Keratinocyte (primary cell): ENCODE results near the gene NBEA. TPM values are rescaled to one million over a fixed set of nuclear protein-coding genes. Genes with fewer than 3 reads are reported as not detected.

Experiments used
- DNase-seq: peaks from one replicate; pipeline ENCODE4 v3.0.0-alpha.2; 2011; ENCODE audit warnings: low read depth, missing footprints, low spot score
- FAIRE-seq: peaks from 2 replicates; lab custom pipeline; 2011; peaks lifted over from hg19 to GRCh38; lab: Jason Lieb, UNC
- H2AFZ ChIP-seq: 2 replicates; pipeline ENCODE4 v1.6.0; 2012; ENCODE audit warnings: low read length, control low read depth, inconsistent platforms; ENCODE audit not compliant: control insufficient read depth
- H3K27ac ChIP-seq: 2 replicates; pipeline ENCODE4 v1.5.1; 2011; ENCODE audit warnings: low read length; ENCODE audit not compliant: control insufficient read depth, insufficient read depth
- H3K27me3 ChIP-seq: 3 replicates; pipeline ENCODE4 v1.6.0; 2011; ENCODE audit warnings: low read length; ENCODE audit not compliant: control insufficient read depth, insufficient read depth; ENCODE audit errors: extremely low read depth
- H3K36me3 ChIP-seq, 2 experiments: 2 replicates in 1 of 2; 3 replicates in 1 of 2; pipeline ENCODE4 v1.5.1; 2011; ENCODE audit warnings: low read length in 2 of 2, mild to moderate bottlenecking in 1 of 2; ENCODE audit not compliant: control insufficient read depth in 2 of 2, insufficient read depth in 2 of 2; ENCODE audit errors: extremely low read depth in 1 of 2
- H3K4me1 ChIP-seq: 3 replicates; pipeline ENCODE4 v1.5.1; 2011; ENCODE audit warnings: low read length; ENCODE audit not compliant: control insufficient read depth, insufficient read depth; ENCODE audit errors: extremely low read depth
- H3K4me2 ChIP-seq: 3 replicates; pipeline ENCODE4 v1.6.0; 2011; ENCODE audit warnings: low read depth, low read length; ENCODE audit not compliant: control insufficient read depth, insufficient read depth; ENCODE audit errors: extremely low read depth
- H3K4me3 ChIP-seq, 3 experiments: fragments of 200-600 bp in 1 of 3; sonication (generic) in 1 of 3; 2 replicates in 2 of 3; 3 replicates in 1 of 3; pipeline ENCODE4 v1.5.1; 2011 to 2016; ENCODE audit warnings: low read length in 3 of 3, mild to moderate bottlenecking in 3 of 3, control low read depth in 2 of 3, inconsistent platforms in 1 of 3, low read depth in 1 of 3, mixed read lengths in 1 of 3, mixed run types in 1 of 3, moderate library complexity in 1 of 3; ENCODE audit not compliant: control insufficient read depth in 2 of 3, insufficient read depth in 2 of 3; ENCODE audit errors: extremely low read depth in 1 of 3
- H3K79me2 ChIP-seq: 2 replicates; pipeline ENCODE4 v1.6.0; 2012; ENCODE audit warnings: low read length; ENCODE audit not compliant: control insufficient read depth, insufficient read depth
- H3K9ac ChIP-seq: 3 replicates; pipeline ENCODE4 v1.6.0; 2011; ENCODE audit warnings: low read length; ENCODE audit not compliant: control insufficient read depth, insufficient read depth; ENCODE audit errors: extremely low read depth
- H3K9me1 ChIP-seq: 3 replicates; pipeline ENCODE4 v1.6.0; 2011; ENCODE audit warnings: low read length; ENCODE audit not compliant: control insufficient read depth, insufficient read depth; ENCODE audit errors: extremely low read depth
- H3K9me3 ChIP-seq: 2 replicates; pipeline ENCODE4 v1.5.1; 2012; ENCODE audit warnings: low read depth, low read length; ENCODE audit not compliant: control insufficient read depth
- H4K20me1 ChIP-seq: 3 replicates; pipeline ENCODE4 v1.6.0; 2011; ENCODE audit warnings: low read length; ENCODE audit not compliant: control insufficient read depth, insufficient read depth; ENCODE audit errors: extremely low read depth
- EZH2 ChIP-seq: IDR thresholded peaks from one replicate; pipeline ENCODE4 v1.6.1; 2012; ENCODE audit warnings: inconsistent platforms, mild to moderate bottlenecking, low read length, moderate library complexity
- dilution Hi-C: fragments of 300-500 bp; cut with MboI; formaldehyde crosslinking; loops from one replicate; pipeline ENCODE4 v1.7.0; 2020; ENCODE audit warnings: low sequenced_read_pairs; ENCODE audit not compliant: extremely low pct_ligation_motif_present
- polyA plus RNA-seq, 5 experiments: library from polyadenylated mRNA; depleted of rRNA in 3 of 5; stranded (reverse) in 3 of 5; stranded (forward) in 1 of 5; unstranded in 1 of 5; fragments of >200 nt; gene quantifications; 1 replicate in 1 of 5; 2 replicates in 3 of 5; 3 replicates in 1 of 5; pipeline versions ENCODE4 v1.2.1 to v1.2.3, GENCODE V29; 2011 to 2012; ENCODE audit warnings: missing spikeins in 2 of 5, low read depth in 1 of 5, low replicate concordance in 1 of 5
- TF ChIP-seq, protein P1 (sequence below), 3 experiments: IDR thresholded peaks in 1 of 3; conservative IDR thresholded peaks in 1 of 3; optimal IDR thresholded peaks in 1 of 3; 2 replicates in 2 of 3; 3 replicates in 1 of 3; pipeline versions ENCODE3 to v1.5.1; 2011; ENCODE audit warnings: low read length in 3 of 3, mild to moderate bottlenecking in 3 of 3, moderate library complexity in 2 of 3, control low read depth in 1 of 3, inconsistent platforms in 1 of 3; ENCODE audit not compliant: insufficient read depth in 2 of 3; ENCODE audit errors: extremely low read depth in 1 of 3

The NBEA gene
- polyA plus RNA-seq, 1 donor (not counting 4 experiments of a cell fraction or from before 2014, with no cell fraction given): 0.05 TPM

- H3K27ac ChIP-seq: no peak overlapping the region
- no peaks in the 10 kb centered on the region for H3K9me3 ChIP-seq
- no peaks in the 10 kb centered on the region for H3K4me1 ChIP-seq
- no peak overlapping the region for H2AFZ ChIP-seq
- dilution Hi-C loops: no loop called here
- no peak overlapping the region for H3K4me3 ChIP-seq
- no peaks in the 10 kb centered on the region for H3K9me1 ChIP-seq
- H3K27me3 ChIP-seq: no peaks in the 10 kb centered on the region
- H4K20me1 ChIP-seq: no peaks in the 10 kb centered on the region
- no peaks in the 10 kb centered on the region for H3K36me3 ChIP-seq
- DNase-seq (no peak), FAIRE-seq (no peak)
- no peaks in the 10 kb centered on the region for H3K79me2 ChIP-seq
- H3K4me2 ChIP-seq: no peak overlapping the region
- TF ChIP-seq, protein P1, sequence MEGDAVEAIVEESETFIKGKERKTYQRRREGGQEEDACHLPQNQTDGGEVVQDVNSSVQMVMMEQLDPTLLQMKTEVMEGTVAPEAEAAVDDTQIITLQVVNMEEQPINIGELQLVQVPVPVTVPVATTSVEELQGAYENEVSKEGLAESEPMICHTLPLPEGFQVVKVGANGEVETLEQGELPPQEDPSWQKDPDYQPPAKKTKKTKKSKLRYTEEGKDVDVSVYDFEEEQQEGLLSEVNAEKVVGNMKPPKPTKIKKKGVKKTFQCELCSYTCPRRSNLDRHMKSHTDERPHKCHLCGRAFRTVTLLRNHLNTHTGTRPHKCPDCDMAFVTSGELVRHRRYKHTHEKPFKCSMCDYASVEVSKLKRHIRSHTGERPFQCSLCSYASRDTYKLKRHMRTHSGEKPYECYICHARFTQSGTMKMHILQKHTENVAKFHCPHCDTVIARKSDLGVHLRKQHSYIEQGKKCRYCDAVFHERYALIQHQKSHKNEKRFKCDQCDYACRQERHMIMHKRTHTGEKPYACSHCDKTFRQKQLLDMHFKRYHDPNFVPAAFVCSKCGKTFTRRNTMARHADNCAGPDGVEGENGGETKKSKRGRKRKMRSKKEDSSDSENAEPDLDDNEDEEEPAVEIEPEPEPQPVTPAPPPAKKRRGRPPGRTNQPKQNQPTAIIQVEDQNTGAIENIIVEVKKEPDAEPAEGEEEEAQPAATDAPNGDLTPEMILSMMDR (optimal IDR thresholded peaks at IDR 0.05 in 1 of 3, IDR thresholded peaks at IDR 0.05 in 1 of 3, conservative IDR thresholded peaks at IDR 0.05 in 1 of 3; ENCODE audit: extremely low read depth in 1 of 3, insufficient read depth in 2 of 3, low read length in 3 of 3): no peak
- TF ChIP-seq EZH2: no peak
- no peak overlapping the region for H3K9ac ChIP-seq
Observed at GRCh38 chr13:35191883-35192282, 249.8 kb downstream of the NBEA start.

DNA sequence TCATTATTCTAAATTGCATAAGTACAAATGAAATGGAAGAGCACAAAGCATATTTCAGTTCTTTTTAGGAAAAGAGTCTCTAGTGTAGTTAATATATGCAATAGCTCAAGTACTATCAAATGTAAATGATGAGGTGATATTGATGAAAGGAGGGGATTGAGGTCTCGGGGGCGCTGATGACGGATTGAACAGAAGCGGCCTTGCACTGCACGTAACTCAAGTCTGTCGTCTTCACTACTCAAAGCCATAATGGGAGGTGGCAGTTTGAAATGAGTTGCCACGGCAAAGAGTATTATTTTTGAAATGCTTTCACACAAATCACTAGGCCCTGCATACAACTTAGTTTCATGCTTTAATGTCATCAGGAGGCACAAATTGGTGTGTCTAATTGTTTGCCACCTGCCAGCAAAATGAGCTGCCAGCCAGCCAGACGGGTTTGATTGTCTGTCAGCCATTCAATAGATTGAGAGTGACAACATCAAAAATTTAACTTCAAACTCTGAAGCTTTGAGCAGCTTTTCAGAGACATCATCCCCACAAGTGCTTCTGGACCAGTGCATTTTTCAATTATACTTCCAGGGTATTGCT is 256.6 kb downstream of the NBEA start:
- H2AFZ ChIP-seq: no peak overlapping the region
- no peaks in the 10 kb centered on the region for H3K9me3 ChIP-seq
- H3K4me2 ChIP-seq: no peak overlapping the region
- FAIRE-seq: no peak
- H3K27ac ChIP-seq: no peak overlapping the region
- no peaks in the 10 kb centered on the region for H3K27me3 ChIP-seq
- H3K79me2 ChIP-seq: no peaks in the 10 kb centered on the region
- no peak for DNase-seq
- TF ChIP-seq, protein P1 (optimal IDR thresholded peaks at IDR 0.05 in 1 of 3, IDR thresholded peaks at IDR 0.05 in 1 of 3, conservative IDR thresholded peaks at IDR 0.05 in 1 of 3; ENCODE audit: extremely low read depth in 1 of 3, insufficient read depth in 2 of 3, low read length in 3 of 3): no peak
- TF ChIP-seq EZH2: no peak
- H3K36me3 ChIP-seq: no peaks in the 10 kb centered on the region
- dilution Hi-C loops: no loop called here
- H3K4me3 ChIP-seq: no peak overlapping the region
- H4K20me1 ChIP-seq: no peaks in the 10 kb centered on the region
- no peak overlapping the region for H3K9ac ChIP-seq
- H3K9me1 ChIP-seq: no peaks in the 10 kb centered on the region
- H3K4me1 ChIP-seq: no peaks in the 10 kb centered on the region
